C4-2B (cell line): ENCODE results near the gene HDAC4.

Experiments
- CTCF ChIP-seq: fragments of 450-650 bp; conservative IDR thresholded peaks from 2 replicates; pipeline ENCODE4 v1.5.1; 2017; ENCODE audit warnings: mild to moderate bottlenecking
- ZFX ChIP-seq: fragments of 450-650 bp; IDR thresholded peaks from 2 replicates; pipeline ENCODE4 v1.6.1; 2017

GRCh38 chr2:239089884-239090283, 310.9 kb downstream of the HDAC4 start:
- TF ChIP-seq CTCF (no peak), ZFX (no peak)
